ENCODE measurements around the gene STRBP.
"Not testable (repeated sequence)": the region's sequence is repeated elsewhere in the genome, so short reads cannot be mapped to it uniquely, and the experiment has no call there.

STRBP gene

GRCh38 chr9:123216251-123216797 is 52.1 kb downstream of the STRBP start:
- DNase-seq, result no peak
- in situ Hi-C loops (cut with MboI; ENCODE audit: low pct_unique_long_range_greater_than_20kb, low sequenced_read_pairs), result no loop called here

GRCh38 chr9:123211081-123211480 is 57.3 kb downstream of the STRBP start:
- in situ Hi-C loops (cut with MboI; ENCODE audit: low pct_unique_long_range_greater_than_20kb, low sequenced_read_pairs), result no loop called here
- no peak for DNase-seq

GRCh38 chr9:123208626-123209174 is 59.7 kb downstream of the STRBP start:
- in situ Hi-C loops (cut with MboI; ENCODE audit: low pct_unique_long_range_greater_than_20kb, low sequenced_read_pairs), result no loop called here

GRCh38 chr9:123206065-123206464 is 62.3 kb downstream of the STRBP start:
- DNase-seq, result no peak
- in situ Hi-C loops (cut with MboI; ENCODE audit: low pct_unique_long_range_greater_than_20kb, low sequenced_read_pairs), result no loop called here

More at GRCh38 chr9:123208626-123209174, 59.7 kb downstream of the STRBP start:
- no peak for DNase-seq

- in situ Hi-C loops (cut with MboI; ENCODE audit: low pct_unique_long_range_greater_than_20kb, low sequenced_read_pairs), result no loop called here
- no peak for DNase-seq
Measured at GRCh38 chr9:123201083-123201482, 67.3 kb downstream of the STRBP start.

- DNase-seq; in situ Hi-C loops (cut with MboI; ENCODE audit: low pct_unique_long_range_greater_than_20kb, low sequenced_read_pairs): not testable (repeated sequence)
Measured at GRCh38 chr9:123200469-123200868, 67.9 kb downstream of the STRBP start.

GRCh38 chr9:123196124-123196523 is 72.3 kb downstream of the STRBP start:
- in situ Hi-C loops (cut with MboI; ENCODE audit: low pct_unique_long_range_greater_than_20kb, low sequenced_read_pairs), result no loop called here
- no peak for DNase-seq

GRCh38 chr9:123194023-123194422 is 74.4 kb downstream of the STRBP start:
- in situ Hi-C loops (cut with MboI; ENCODE audit: low pct_unique_long_range_greater_than_20kb, low sequenced_read_pairs), result no loop called here
- DNase-seq, result no peak

GRCh38 chr9:123191680-123192079 is 76.7 kb downstream of the STRBP start:
- in situ Hi-C loops (cut with MboI; ENCODE audit: low pct_unique_long_range_greater_than_20kb, low sequenced_read_pairs), result no loop called here
- DNase-seq, result no peak

GRCh38 chr9:123191260-123191659 is 77.1 kb downstream of the STRBP start:
- in situ Hi-C loops (cut with MboI; ENCODE audit: low pct_unique_long_range_greater_than_20kb, low sequenced_read_pairs), result no loop called here
- DNase-seq, result no peak

- DNase-seq, result no peak
Measured at GRCh38 chr9:123187131-123187530, 81.3 kb downstream of the STRBP start.

GRCh38 chr9:123186029-123186428 is 82.4 kb downstream of the STRBP start:
- in situ Hi-C loops (cut with MboI; ENCODE audit: low pct_unique_long_range_greater_than_20kb, low sequenced_read_pairs); DNase-seq: not testable (repeated sequence)

More at GRCh38 chr9:123187131-123187530, 81.3 kb downstream of the STRBP start:
- in situ Hi-C loops (cut with MboI; ENCODE audit: low pct_unique_long_range_greater_than_20kb, low sequenced_read_pairs), result no loop called here

- in situ Hi-C loops (cut with MboI; ENCODE audit: low pct_unique_long_range_greater_than_20kb, low sequenced_read_pairs), result no loop called here
- no peak for DNase-seq
Measured at GRCh38 chr9:123176949-123177348, 91.4 kb downstream of the STRBP start.

GRCh38 chr9:123175854-123176629 is 92.3 kb downstream of the STRBP start:
- no peak for DNase-seq
- in situ Hi-C loops (cut with MboI; ENCODE audit: low pct_unique_long_range_greater_than_20kb, low sequenced_read_pairs), result no loop called here

GRCh38 chr9:123174887-123175518 is 93.4 kb downstream of the STRBP start:
- in situ Hi-C loops (cut with MboI; ENCODE audit: low pct_unique_long_range_greater_than_20kb, low sequenced_read_pairs), result loop anchor here (25.0 kb wide), 1 partner anchor 113 kb away; no protein-coding TSS in a partner anchor
- DNase-seq, result peak; percentile 16

- no peak for DNase-seq
- in situ Hi-C loops (cut with MboI; ENCODE audit: low pct_unique_long_range_greater_than_20kb, low sequenced_read_pairs), result loop anchor here (25.0 kb wide), 1 partner anchor 112 kb away; no protein-coding TSS in a partner anchor
Measured at GRCh38 chr9:123174079-123174478, 94.3 kb downstream of the STRBP start.

GRCh38 chr9:123169926-123170325 is 98.5 kb downstream of the STRBP start:
- in situ Hi-C loops (cut with MboI; ENCODE audit: low pct_unique_long_range_greater_than_20kb, low sequenced_read_pairs), result loop anchor here (25.0 kb wide), 1 partner anchor 108 kb away; no protein-coding TSS in a partner anchor
- no peak for DNase-seq

- in situ Hi-C loops (cut with MboI; ENCODE audit: low pct_unique_long_range_greater_than_20kb, low sequenced_read_pairs), result loop anchor here (25.0 kb wide), 1 partner anchor 106 kb away; no protein-coding TSS in a partner anchor
- DNase-seq, result no peak
Measured at GRCh38 chr9:123168586-123168985, 99.8 kb downstream of the STRBP start.

GRCh38 chr9:123167474-123167873 is 100.9 kb downstream of the STRBP start:
- no peak for DNase-seq
- in situ Hi-C loops (cut with MboI; ENCODE audit: low pct_unique_long_range_greater_than_20kb, low sequenced_read_pairs), result loop anchor here (25.0 kb wide), 1 partner anchor 105 kb away; no protein-coding TSS in a partner anchor

- in situ Hi-C loops (cut with MboI; ENCODE audit: low pct_unique_long_range_greater_than_20kb, low sequenced_read_pairs), result loop anchor here (25.0 kb wide), 1 partner anchor 104 kb away; no protein-coding TSS in a partner anchor
- DNase-seq, result no peak
Measured at GRCh38 chr9:123165813-123166212, 102.6 kb downstream of the STRBP start.

Data from KBM-7 (cell line).